GM12878 (cell line): ENCODE measurements around the gene ASIC2.

Source experiments
- EP300 ChIP-seq, 2 experiments: fragments of 150-350 bp in 1 of 2; IDR thresholded peaks; 2 replicates each; pipeline ENCODE4 v1.6.1; 2011 to 2012; ENCODE audit warnings: low read depth in 2 of 2, low read length in 2 of 2, borderline replicate concordance in 1 of 2, improper control_type of control experiment in 1 of 2, inconsistent platforms in 1 of 2; ENCODE audit not compliant: control insufficient read depth in 1 of 2
- EZH2 ChIP-seq: IDR thresholded peaks from 2 replicates; pipeline ENCODE4 v1.6.1; 2012; ENCODE audit warnings: low read depth, mild to moderate bottlenecking, control low read depth, inconsistent platforms, low read length, borderline replicate concordance; ENCODE audit not compliant: control insufficient read depth

DNA sequence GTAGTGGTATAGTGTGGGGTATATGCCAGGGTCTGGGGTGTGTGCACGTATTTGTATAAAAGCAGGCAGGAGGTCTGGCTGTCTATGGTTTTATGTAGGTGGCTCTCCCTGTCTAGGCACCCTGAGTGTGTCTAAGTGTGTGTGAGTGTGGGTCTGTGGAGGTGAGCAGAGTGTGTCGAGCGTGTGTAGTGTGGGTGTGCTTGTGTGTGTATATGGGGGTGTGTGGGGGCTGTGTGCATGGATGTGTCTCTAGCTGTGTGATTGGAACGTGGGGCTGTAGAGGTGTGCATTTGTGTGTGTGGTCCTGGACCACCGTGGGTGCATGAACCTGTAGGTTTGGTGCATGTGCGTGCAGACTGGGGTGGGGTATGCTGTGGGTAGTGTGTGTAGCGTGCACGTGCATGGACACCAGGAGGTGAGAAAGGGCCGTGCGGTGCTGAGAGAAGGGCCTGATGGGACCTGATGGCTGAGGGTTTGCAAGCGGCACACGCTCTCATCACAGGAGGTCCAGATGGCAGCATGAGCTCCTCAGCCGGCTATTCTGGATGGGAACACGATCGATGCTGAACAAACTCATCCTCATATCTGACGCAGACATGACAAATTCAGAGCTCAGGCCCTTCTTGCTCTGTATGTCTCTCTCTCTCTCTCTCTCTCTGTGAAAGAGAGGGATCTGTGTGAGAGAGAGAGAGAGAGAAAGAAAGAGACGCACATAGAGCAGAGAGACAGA, 273.8 kb downstream of the ASIC2 start:
- TF ChIP-seq EP300 (IDR thresholded peaks at IDR 0.05; ENCODE audit: borderline replicate concordance in 1 of 2, control insufficient read depth in 1 of 2, low read depth in 2 of 2, low read length in 2 of 2), result no peak
- TF ChIP-seq EZH2, result no peak
